ENCODE results near the gene TNFRSF21. TPM values are rescaled to one million over a fixed set of nuclear protein-coding genes. Genes with fewer than 3 reads are reported as not detected.
"Not testable (repeated sequence)": the region's sequence is repeated elsewhere in the genome, so short reads cannot be mapped to it uniquely, and the experiment has no call there.

The TNFRSF21 gene
- total and polyA plus RNA-seq, 11 donors: 2.7 to 18.1 (median 5.6) TPM

GRCh38 chr6:47277702-47278101 is 32.0 kb downstream of the TNFRSF21 start:
- Histone ChIP-seq H3K27me3 (no peaks in the 10 kb centered on the region), H3K9me3 (peaks cover 0 to 4% (median 0%) of the 10 kb centered on the region in 12 donors), H3K4me3 (no peak overlapping the region), H3K4me1 (no peaks in the 10 kb centered on the region), H3K36me3 (peaks cover 0 to 12% (median 0%) of the 10 kb centered on the region in 9 donors), H3K27ac (no peak overlapping the region)
- 92 to 98% (median 96%) methylated on average over 4 of the region's 4 CpGs for WGBS, 4 donors
- DNase-seq: no peak
- ATAC-seq: no peak
- TF ChIP-seq POLR2A (IDR thresholded peaks at IDR 0.05) (no peak), CTCF (IDR thresholded peaks at IDR 0.05) (no peak)
- intact Hi-C loops (cut with DNase I): no loop called here

DNA sequence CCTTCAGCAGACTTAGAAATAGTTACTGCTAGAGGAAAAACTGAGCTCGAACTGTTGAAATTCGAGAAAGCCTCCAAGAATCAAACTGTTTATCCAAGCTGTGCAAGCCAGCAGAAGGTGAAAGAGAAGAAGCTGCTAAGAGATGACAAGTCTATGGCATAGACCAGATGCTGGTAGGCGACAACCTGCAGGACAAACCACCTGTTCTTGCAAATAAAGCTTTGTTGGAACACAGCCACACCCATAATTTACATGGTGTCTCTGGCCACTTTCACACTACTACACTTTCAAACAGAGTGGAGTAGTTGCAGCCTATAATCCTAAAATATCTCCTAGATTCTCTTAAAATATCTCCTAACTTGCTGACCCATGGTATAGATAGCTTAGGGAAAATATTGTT is 33.3 kb downstream of the TNFRSF21 start:
- 89 to 95% (median 94%) methylated on average over 3 of the region's 3 CpGs for WGBS, 4 donors
- intact Hi-C loops (cut with DNase I): no loop called here

GRCh38 chr6:47275640-47276039 is 34.1 kb downstream of the TNFRSF21 start:
- DNase-seq: no peak
- H3K4me1 ChIP-seq: no peaks in the 10 kb centered on the region
- H3K27ac ChIP-seq: no peak overlapping the region
- ATAC-seq: no peak
- no peaks in the 10 kb centered on the region for H3K27me3 ChIP-seq
- TF ChIP-seq POLR2A (IDR thresholded peaks at IDR 0.05) (no peak), CTCF (IDR thresholded peaks at IDR 0.05) (no peak)
- intact Hi-C loops (cut with DNase I): no loop called here
- H3K4me3 ChIP-seq: no peak overlapping the region
- peaks cover 0 to 4% (median 0%) of the 10 kb centered on the region in 12 donors for H3K9me3 ChIP-seq
- H3K36me3 ChIP-seq: peaks cover 0 to 12% (median 0%) of the 10 kb centered on the region in 9 donors
- WGBS, 4 donors: 74 to 94% (median 90%) methylated on average over 2 of the region's 2 CpGs

More for the DNA sequence above, 33.3 kb downstream of the TNFRSF21 start:
- Histone ChIP-seq H3K27ac (no peak overlapping the region), H3K4me3 (no peak overlapping the region), H3K36me3 (peaks cover 0 to 12% (median 0%) of the 10 kb centered on the region in 9 donors), H3K4me1 (no peaks in the 10 kb centered on the region), H3K27me3 (no peaks in the 10 kb centered on the region), H3K9me3 (peaks cover 0 to 4% (median 0%) of the 10 kb centered on the region in 12 donors)
- DNase-seq: no peak
- TF ChIP-seq CTCF (IDR thresholded peaks at IDR 0.05) (no peak), POLR2A (IDR thresholded peaks at IDR 0.05) (no peak)
- ATAC-seq: no peak

GRCh38 chr6:47275132-47275531 is 34.6 kb downstream of the TNFRSF21 start:
- intact Hi-C loops (cut with DNase I): not testable (repeated sequence)

GRCh38 chr6:47268572-47269187 is 41.0 kb downstream of the TNFRSF21 start:
- Histone ChIP-seq H3K4me3 (no peak overlapping the region), H3K4me1 (peaks cover 0 to 13% (median 0%) of the 10 kb centered on the region in 12 donors), H3K36me3 (peaks cover 0 to 3% (median 0%) of the 10 kb centered on the region in 9 donors), H3K27ac (no peak overlapping the region), H3K9me3 (no peaks in the 10 kb centered on the region), H3K27me3 (no peaks in the 10 kb centered on the region)
- TF ChIP-seq CTCF (IDR thresholded peaks at IDR 0.05) (no peak), POLR2A (IDR thresholded peaks at IDR 0.05) (no peak)
- ATAC-seq (no peak), DNase-seq (no peak)
- intact Hi-C loops (cut with DNase I): no loop called here
- 92 to 94% (median 93%) methylated on average over 5 of the region's 5 CpGs for WGBS, 4 donors

More at GRCh38 chr6:47275132-47275531, 34.6 kb downstream of the TNFRSF21 start:
- 93 to 98% (median 96%) methylated on average over 5 of the region's 5 CpGs for WGBS, 4 donors
- H3K27ac ChIP-seq, ATAC-seq, H3K4me1 ChIP-seq, DNase-seq, H3K9me3 ChIP-seq, H3K27me3 ChIP-seq, H3K4me3 ChIP-seq: not testable (repeated sequence)
- peaks cover 0 to 12% (median 0%) of the 10 kb centered on the region in 9 donors for H3K36me3 ChIP-seq

All from heart left ventricle (tissue), 16 donors.